SKM-1 treated with dmso at 0.1 percent for 144 hours (cell line): ENCODE results near the gene SHROOM4.

Source experiments
- DNase-seq: peaks from one replicate; lab custom pipeline; 2025; ENCODE audit not compliant: unreplicated experiment; lab: John Stamatoyannopoulos, UW

Gene SHROOM4

GRCh38 chrX:50618788-50619558 lies 195.0 kb downstream of the SHROOM4 start:
- no peak for DNase-seq

- DNase-seq = no peak
Observed at GRCh38 chrX:50617183-50617582, 196.8 kb downstream of the SHROOM4 start.

- DNase-seq = no peak
Observed at GRCh38 chrX:50615570-50616158, 198.3 kb downstream of the SHROOM4 start.

GRCh38 chrX:50614460-50614859 lies 199.5 kb downstream of the SHROOM4 start:
- no peak for DNase-seq

- DNase-seq = no peak
Observed at GRCh38 chrX:50613846-50614245, 200.1 kb downstream of the SHROOM4 start.

GRCh38 chrX:50609796-50610195 lies 204.2 kb downstream of the SHROOM4 start:
- no peak for DNase-seq

- DNase-seq = no peak
Observed at GRCh38 chrX:50606300-50606950, 207.6 kb downstream of the SHROOM4 start.

- no peak for DNase-seq
Observed at GRCh38 chrX:50596056-50596455, 217.9 kb downstream of the SHROOM4 start.

- no peak for DNase-seq
Observed at GRCh38 chrX:50594788-50595187, 219.2 kb downstream of the SHROOM4 start.

- no peak for DNase-seq
Observed at GRCh38 chrX:50586980-50587379, 227.0 kb downstream of the SHROOM4 start.

GRCh38 chrX:50586407-50586806 lies 227.6 kb downstream of the SHROOM4 start:
- DNase-seq = no peak

- no peak for DNase-seq
Observed at GRCh38 chrX:50581405-50581804, 232.6 kb downstream of the SHROOM4 start.

- DNase-seq = peak; percentile 28
Observed at GRCh38 chrX:50579955-50580354, 234.0 kb downstream of the SHROOM4 start.

- DNase-seq = no peak
Observed at GRCh38 chrX:50577326-50577725, 236.7 kb downstream of the SHROOM4 start.

GRCh38 chrX:50567636-50568035 lies 246.4 kb downstream of the SHROOM4 start:
- DNase-seq = no peak

- no peak for DNase-seq
Observed at GRCh38 chrX:50565718-50566117, 248.3 kb downstream of the SHROOM4 start.
